Naive thymus-derived CD8-positive, alpha-beta T cell (primary cell): ENCODE results near the gene LRP2. TPM values are rescaled to one million over a fixed set of nuclear protein-coding genes. Genes with fewer than 3 reads are reported as not detected.
"Not testable (repeated sequence)": the region's sequence is repeated elsewhere in the genome, so short reads cannot be mapped to it uniquely, and the experiment has no call there.

Experiments
- ATAC-seq, 2 donors: fragments of 150-1000 bp; cut with Tn5 transposase in 1 of 2; sonication (Bioruptor Pico), chemical (Tn5 transposase) in 1 of 2; 1 replicate in 1 of 2; 2 replicates in 1 of 2; pipeline ENCODE4 v1.10.0; 2021; ENCODE audit warnings: mild to moderate bottlenecking in 2 of 2, moderate library complexity in 2 of 2
- POLR2A ChIA-PET: fragments of 350-600 bp; sonication (Branson Sonifier 250); formaldehyde crosslinking; loops from one replicate; lab custom pipeline; 2021; ENCODE audit warnings: antibody characterized with exemption; lab: Charles Lee
- DNase-seq, 10 donors: peaks; one replicate each; pipeline versions ENCODE4 v3.0.0 to v3.0.0-alpha.2; 2020 to 2022
- H3K27ac Mint-ChIP-seq, 10 donors: one replicate each; pipeline ENCODE4 v1.8.0; 2020 to 2022; ENCODE audit warnings: mild to moderate bottlenecking in 10 of 10, mixed read lengths in 10 of 10, moderate library complexity in 4 of 10, inconsistent platforms in 1 of 10
- H3K27me3 Mint-ChIP-seq, 5 donors: one replicate each; pipeline ENCODE4 v1.8.0; 2021 to 2022; ENCODE audit warnings: mixed read lengths in 5 of 5
- H3K36me3 Mint-ChIP-seq, 3 donors: one replicate each; pipeline ENCODE4 v1.8.0; 2020 to 2022; ENCODE audit warnings: mixed read lengths in 3 of 3, mild to moderate bottlenecking in 2 of 3, inconsistent platforms in 1 of 3
- H3K4me1 Mint-ChIP-seq, 4 donors: one replicate each; pipeline ENCODE4 v1.8.0; 2021 to 2022; ENCODE audit warnings: mixed read lengths in 4 of 4
- H3K4me3 Mint-ChIP-seq, 10 donors: one replicate each; pipeline ENCODE4 v1.8.0; 2020 to 2022; ENCODE audit warnings: mild to moderate bottlenecking in 10 of 10, mixed read lengths in 10 of 10, moderate library complexity in 6 of 10, inconsistent platforms in 1 of 10
- H3K9me3 Mint-ChIP-seq, 9 donors: one replicate each; pipeline ENCODE4 v1.8.0; 2020 to 2022; ENCODE audit warnings: mixed read lengths in 9 of 9, mild to moderate bottlenecking in 3 of 9, inconsistent platforms in 1 of 9, moderate library complexity in 1 of 9
- polyA plus RNA-seq, 3 donors: library from polyadenylated mRNA; unstranded; fragments of 300-500 nt; fragmentation: Illumina TruSeq; gene quantifications; one replicate each; pipeline ENCODE4 v1.2.3, GENCODE V29; 2021
- total RNA-seq, 8 experiments: library from RNA in 2 of 8; stranded (reverse) in 2 of 8; gene quantifications; one replicate each; pipeline ENCODE4 v1.2.3 and lab custom pipeline; 2021 to 2026

Gene LRP2
- total RNA-seq: not detected
- not detected for polyA plus RNA-seq
- 0 to 0.52 (median 0.03) reads per million in 6 experiments for total RNA-seq (lab: John Stamatoyannopoulos, UW)

- peaks cover 19 to 62% (median 48%) of the 10 kb centered on the region in 5 donors for H3K27me3 Mint-ChIP-seq
- peak within 1 kb of the TSS; percentile 83 to 97 (median 95) for H3K4me3 Mint-ChIP-seq
- H3K4me1 Mint-ChIP-seq: peaks cover 26 to 44% (median 38%) of the 10 kb centered on the region in 4 donors
- POLR2A ChIA-PET: no interaction called here
- ATAC-seq: peak; percentile 31 to 46
- H3K27ac Mint-ChIP-seq: peak within 1 kb of the TSS in 4 of 10 donors; percentile 24 to 86 (median 43)
- DNase-seq: peak in 7 of 10 donors; percentile 8 to 60 (median 28)
- H3K9me3 Mint-ChIP-seq: no peaks in the 10 kb centered on the region
- H3K36me3 Mint-ChIP-seq: peaks cover 0 to 7% (median 0%) of the 10 kb centered on the region in 3 donors
Measured at GRCh38 chr2:169362118-169362893, at the start of gene LRP2. Gene LRP2 (minus strand): TSS chr2:169362534. CDS start chr2:169362399, 135 bp downstream.

GRCh38 chr2:169406891-169407290 lies 44.6 kb upstream of the LRP2 start:
- Mint-ChIP-seq H3K4me1 (no peaks in the 10 kb centered on the region), H3K9me3 (peaks cover 0 to 4% (median 0%) of the 10 kb centered on the region in 9 donors), H3K27ac (no peak overlapping the region), H3K4me3 (no peak overlapping the region), H3K36me3 (no peaks in the 10 kb centered on the region), H3K27me3 (peaks cover 4 to 28% (median 7%) of the 10 kb centered on the region in 5 donors)
- ATAC-seq (no peak), DNase-seq (no peak)
- POLR2A ChIA-PET: no interaction called here

- H3K36me3 Mint-ChIP-seq, H3K27ac Mint-ChIP-seq, H3K4me1 Mint-ChIP-seq, POLR2A ChIA-PET, ATAC-seq, H3K4me3 Mint-ChIP-seq, DNase-seq, H3K9me3 Mint-ChIP-seq: not testable (repeated sequence)
- H3K27me3 Mint-ChIP-seq: peaks cover 6 to 27% (median 18%) of the 10 kb centered on the region in 5 donors
Measured at GRCh38 chr2:169399491-169399890, 37.2 kb upstream of the LRP2 start.

- no peak for DNase-seq
- H3K27ac Mint-ChIP-seq: no peak overlapping the region
- no peaks in the 10 kb centered on the region for H3K4me1 Mint-ChIP-seq
- POLR2A ChIA-PET: no interaction called here
- H3K36me3 Mint-ChIP-seq: no peaks in the 10 kb centered on the region
- H3K9me3 Mint-ChIP-seq: peaks cover 0 to 4% (median 0%) of the 10 kb centered on the region in 9 donors
- H3K4me3 Mint-ChIP-seq: no peak overlapping the region
- peaks cover 4 to 23% (median 17%) of the 10 kb centered on the region in 5 donors for H3K27me3 Mint-ChIP-seq
- ATAC-seq: no peak
Measured at GRCh38 chr2:169397697-169398096, 35.4 kb upstream of the LRP2 start.

GRCh38 chr2:169395821-169396374 lies 33.6 kb upstream of the LRP2 start:
- H3K36me3 Mint-ChIP-seq: no peaks in the 10 kb centered on the region
- no peak for ATAC-seq
- DNase-seq: no peak
- H3K27ac Mint-ChIP-seq: no peak overlapping the region
- H3K4me3 Mint-ChIP-seq: no peak overlapping the region
- H3K4me1 Mint-ChIP-seq: no peaks in the 10 kb centered on the region
- H3K27me3 Mint-ChIP-seq: peaks cover 3 to 23% (median 10%) of the 10 kb centered on the region in 5 donors
- POLR2A ChIA-PET: no interaction called here
- H3K9me3 Mint-ChIP-seq: peaks cover 0 to 4% (median 0%) of the 10 kb centered on the region in 9 donors

GRCh38 chr2:169393068-169393590 lies 30.8 kb upstream of the LRP2 start:
- no peaks in the 10 kb centered on the region for H3K4me1 Mint-ChIP-seq
- DNase-seq: no peak
- H3K27ac Mint-ChIP-seq: no peak overlapping the region
- H3K27me3 Mint-ChIP-seq: peaks cover 1 to 19% (median 5%) of the 10 kb centered on the region in 5 donors
- no peaks in the 10 kb centered on the region for H3K9me3 Mint-ChIP-seq
- H3K4me3 Mint-ChIP-seq: no peak overlapping the region
- H3K36me3 Mint-ChIP-seq: no peaks in the 10 kb centered on the region
- POLR2A ChIA-PET: no interaction called here
- no peak for ATAC-seq

DNA sequence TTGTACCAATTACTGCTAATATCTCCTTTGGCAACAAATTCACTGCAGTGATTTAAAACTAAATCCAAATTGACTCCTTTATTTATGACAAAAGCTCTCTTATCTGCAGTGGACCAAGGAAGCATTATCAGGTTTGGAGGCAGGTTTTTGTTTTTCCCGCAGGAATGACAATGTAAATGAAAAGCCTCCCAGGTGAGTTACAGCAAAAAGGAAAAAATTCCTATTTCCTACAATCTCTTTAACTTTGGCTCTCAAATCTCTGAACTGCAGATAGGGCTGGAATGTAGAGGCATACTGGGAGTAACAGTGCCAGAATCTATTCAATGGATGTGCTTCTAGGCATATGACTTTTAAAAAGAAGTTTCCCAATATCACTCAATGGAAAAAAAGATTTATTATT lies 28.9 kb upstream of the LRP2 start:
- Mint-ChIP-seq H3K27me3 (peaks cover 0 to 18% (median 1%) of the 10 kb centered on the region in 5 donors), H3K36me3 (no peaks in the 10 kb centered on the region), H3K4me1 (no peaks in the 10 kb centered on the region), H3K4me3 (no peak overlapping the region), H3K9me3 (no peaks in the 10 kb centered on the region), H3K27ac (no peak overlapping the region)
- DNase-seq (no peak), ATAC-seq (no peak)
- POLR2A ChIA-PET: no interaction called here

DNA sequence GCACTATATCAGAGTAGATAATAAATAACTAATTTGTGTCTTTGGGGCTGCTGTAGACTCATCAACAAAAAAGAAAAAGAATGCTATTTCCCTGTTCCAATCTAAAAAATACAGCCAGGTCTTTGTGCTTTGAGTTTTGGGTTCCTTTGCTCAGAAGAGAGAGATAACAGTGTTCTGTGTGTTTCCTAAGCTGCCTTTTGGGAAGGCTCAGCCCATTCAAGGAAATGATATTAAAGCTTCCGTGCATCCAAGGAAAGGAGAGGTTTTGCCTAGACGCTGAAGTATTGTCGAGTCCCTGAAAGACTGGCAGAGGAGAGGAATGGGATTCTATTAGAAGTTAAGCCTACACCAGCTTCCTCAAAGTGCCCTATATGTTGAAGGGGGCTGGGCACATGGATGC lies 25.8 kb upstream of the LRP2 start:
- DNase-seq (no peak), ATAC-seq (no peak)
- POLR2A ChIA-PET: no interaction called here
- no peaks in the 10 kb centered on the region for H3K9me3 Mint-ChIP-seq
- H3K27ac Mint-ChIP-seq: no peak overlapping the region
- H3K36me3 Mint-ChIP-seq: no peaks in the 10 kb centered on the region
- no peak overlapping the region for H3K4me3 Mint-ChIP-seq
- H3K27me3 Mint-ChIP-seq: peaks cover 3 to 23% (median 11%) of the 10 kb centered on the region in 5 donors
- no peaks in the 10 kb centered on the region for H3K4me1 Mint-ChIP-seq

GRCh38 chr2:169386722-169387121 lies 24.4 kb upstream of the LRP2 start:
- Mint-ChIP-seq H3K4me3 (no peak overlapping the region), H3K9me3 (no peaks in the 10 kb centered on the region), H3K27me3 (peaks cover 7 to 26% (median 12%) of the 10 kb centered on the region in 5 donors), H3K36me3 (no peaks in the 10 kb centered on the region), H3K27ac (no peak overlapping the region), H3K4me1 (no peaks in the 10 kb centered on the region)
- ATAC-seq: no peak
- DNase-seq: no peak
- POLR2A ChIA-PET: no interaction called here

DNA sequence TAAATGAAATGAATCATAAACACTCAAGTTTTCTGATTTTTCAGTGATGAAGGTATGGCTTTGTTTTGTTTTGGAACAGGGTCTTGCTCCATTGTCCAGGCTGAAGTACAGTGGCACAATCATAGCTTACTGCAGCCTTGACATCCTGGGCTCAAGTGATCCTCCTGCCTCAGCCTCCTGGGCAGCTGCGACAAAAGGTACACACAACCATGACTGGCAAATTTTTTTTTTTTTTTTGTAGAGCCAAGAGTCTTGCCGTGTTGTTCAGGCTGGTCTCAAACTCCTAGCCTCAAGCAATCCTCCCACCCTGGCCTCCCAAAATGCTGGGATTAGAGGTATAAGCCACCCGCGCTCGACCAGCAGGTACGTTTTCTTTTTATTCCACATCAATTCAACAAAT lies 22.5 kb upstream of the LRP2 start:
- peaks cover 11 to 39% (median 17%) of the 10 kb centered on the region in 5 donors for H3K27me3 Mint-ChIP-seq

GRCh38 chr2:169372561-169372960 lies 10.2 kb upstream of the LRP2 start:
- POLR2A ChIA-PET: no interaction called here
- Mint-ChIP-seq H3K27me3 (peaks cover 13 to 46% (median 20%) of the 10 kb centered on the region in 5 donors), H3K4me3 (no peak overlapping the region), H3K9me3 (peaks cover 0 to 5% (median 0%) of the 10 kb centered on the region in 9 donors), H3K27ac (no peak overlapping the region), H3K4me1 (peaks cover 0 to 2% (median 0%) of the 10 kb centered on the region in 4 donors), H3K36me3 (no peaks in the 10 kb centered on the region)
- no peak for ATAC-seq
- no peak for DNase-seq

More for the DNA sequence above, 22.5 kb upstream of the LRP2 start:
- Mint-ChIP-seq H3K36me3 (peaks cover 0 to 2% (median 0%) of the 10 kb centered on the region in 3 donors), H3K27ac (no peak overlapping the region), H3K4me1 (no peaks in the 10 kb centered on the region), H3K9me3 (no peaks in the 10 kb centered on the region), H3K4me3 (no peak overlapping the region)
- ATAC-seq (no peak), DNase-seq (no peak)
- POLR2A ChIA-PET: interaction anchor here (0.6 kb wide), 1 partner anchor 509 kb away, joined by 5 read pairs; no protein-coding TSS in a partner anchor

- ATAC-seq: no peak
- POLR2A ChIA-PET: no interaction called here
- Mint-ChIP-seq H3K4me3 (no peak overlapping the region), H3K36me3 (peaks cover 0 to 7% (median 0%) of the 10 kb centered on the region in 3 donors), H3K9me3 (peaks cover 0 to 5% (median 0%) of the 10 kb centered on the region in 9 donors), H3K27ac (no peak overlapping the region), H3K27me3 (peaks cover 9 to 44% (median 28%) of the 10 kb centered on the region in 5 donors), H3K4me1 (peaks cover 26 to 43% (median 38%) of the 10 kb centered on the region in 4 donors)
- no peak for DNase-seq
Measured at GRCh38 chr2:169366066-169366465, 3.7 kb upstream of the LRP2 start.
